ENCODE data around the gene TARS3. TPM values are rescaled to one million over a fixed set of nuclear protein-coding genes. Genes with fewer than 3 reads are reported as not detected.
"Not testable (repeated sequence)": the region's sequence is repeated elsewhere in the genome, so short reads cannot be mapped to it uniquely, and the experiment has no call there.

TARS3 gene
- 10 to 100 TPM; 21.3 to 32.8 (median 25.3) TPM for total RNA-seq

GRCh38 chr15:101723874-101724674, at the start of gene TARS3:
TARS3 (minus strand) TSS chr15:101724473; CDS start chr15:101724387, 86 bp downstream.
- DNase-seq (ENCODE audit: low spot score in 2 of 2) = peak; percentile 89 to 94
- intact Hi-C loops (cut with DNase I; ENCODE audit: low total_unique reads) = no loop called here
- Histone ChIP-seq H3K27me3 (no peaks in the 10 kb centered on the region), H3K27ac (peak within 1 kb of the TSS; percentile 90 to 92), H3K36me3 (no peaks in the 10 kb centered on the region), H3K9me3 (no peaks in the 10 kb centered on the region), H3K4me3 (peak within 1 kb of the TSS; percentile 86 to 96 (median 91)), H3K4me1 (peaks cover 0 to 7% of the 10 kb centered on the region in 2 donors)
- TF ChIP-seq POLR2AphosphoS5 (IDR thresholded peaks at IDR 0.05) = peak; percentile 53 to 90 (median 77)
- peak in 1 of 3 donors; percentile 21 for TF ChIP-seq CTCF (IDR thresholded peaks at IDR 0.05)
- TF ChIP-seq POLR2A (IDR thresholded peaks at IDR 0.05) = peak; percentile 27

- Histone ChIP-seq H3K27me3 (no peaks in the 10 kb centered on the region), H3K27ac (no peak overlapping the region), H3K9me3 (no peaks in the 10 kb centered on the region), H3K36me3 (no peaks in the 10 kb centered on the region), H3K4me3 (no peak overlapping the region), H3K4me1 (no peaks in the 10 kb centered on the region)
- TF ChIP-seq POLR2AphosphoS5 (IDR thresholded peaks at IDR 0.05) = no peak
- no peak for TF ChIP-seq POLR2A (IDR thresholded peaks at IDR 0.05)
- TF ChIP-seq CTCF (IDR thresholded peaks at IDR 0.05) = no peak
- no peak for DNase-seq (ENCODE audit: low spot score in 2 of 2)
- intact Hi-C loops (cut with DNase I; ENCODE audit: low total_unique reads) = no loop called here
Observed at GRCh38 chr15:101773496-101774100, 49.3 kb upstream of the TARS3 start.

- Histone ChIP-seq H3K27ac (no peak overlapping the region), H3K9me3 (no peaks in the 10 kb centered on the region), H3K4me3 (no peak overlapping the region), H3K27me3 (no peaks in the 10 kb centered on the region), H3K4me1 (no peaks in the 10 kb centered on the region), H3K36me3 (no peaks in the 10 kb centered on the region)
- no peak for TF ChIP-seq CTCF (IDR thresholded peaks at IDR 0.05)
- TF ChIP-seq POLR2A (IDR thresholded peaks at IDR 0.05) = no peak
- TF ChIP-seq POLR2AphosphoS5 (IDR thresholded peaks at IDR 0.05) = no peak
- intact Hi-C loops (cut with DNase I; ENCODE audit: low total_unique reads) = no loop called here
- DNase-seq (ENCODE audit: low spot score in 2 of 2) = no peak
Observed at GRCh38 chr15:101772921-101773320, 48.6 kb upstream of the TARS3 start.

GRCh38 chr15:101767083-101767640, 42.9 kb upstream of the TARS3 start:
- H3K4me3 ChIP-seq; DNase-seq (ENCODE audit: low spot score in 2 of 2); H3K27ac ChIP-seq; intact Hi-C loops (cut with DNase I; ENCODE audit: low total_unique reads); H3K4me1 ChIP-seq; H3K9me3 ChIP-seq; H3K36me3 ChIP-seq; H3K27me3 ChIP-seq: not testable (repeated sequence)

GRCh38 chr15:101765772-101766456, 41.6 kb upstream of the TARS3 start:
- intact Hi-C loops (cut with DNase I; ENCODE audit: low total_unique reads) = no loop called here
- TF ChIP-seq CTCF (IDR thresholded peaks at IDR 0.05) (no peak), POLR2A (IDR thresholded peaks at IDR 0.05) (no peak), POLR2AphosphoS5 (IDR thresholded peaks at IDR 0.05) (no peak)
- H3K4me3 ChIP-seq = no peak overlapping the region
- H3K36me3 ChIP-seq = no peaks in the 10 kb centered on the region
- no peak overlapping the region for H3K27ac ChIP-seq
- H3K4me1 ChIP-seq = no peaks in the 10 kb centered on the region
- no peaks in the 10 kb centered on the region for H3K27me3 ChIP-seq
- H3K9me3 ChIP-seq = no peaks in the 10 kb centered on the region
- DNase-seq (ENCODE audit: low spot score in 2 of 2) = no peak

GRCh38 chr15:101765340-101765671, 41.0 kb upstream of the TARS3 start:
- H3K4me3 ChIP-seq; H3K27me3 ChIP-seq; H3K36me3 ChIP-seq; H3K27ac ChIP-seq; intact Hi-C loops (cut with DNase I; ENCODE audit: low total_unique reads); H3K4me1 ChIP-seq; H3K9me3 ChIP-seq; DNase-seq (ENCODE audit: low spot score in 2 of 2): not testable (repeated sequence)

- H3K27ac ChIP-seq; H3K27me3 ChIP-seq; H3K4me3 ChIP-seq; DNase-seq (ENCODE audit: low spot score in 2 of 2); intact Hi-C loops (cut with DNase I; ENCODE audit: low total_unique reads); H3K9me3 ChIP-seq; H3K36me3 ChIP-seq; H3K4me1 ChIP-seq: not testable (repeated sequence)
Observed at GRCh38 chr15:101764669-101765339, 40.5 kb upstream of the TARS3 start.

GRCh38 chr15:101746716-101747082, 22.4 kb upstream of the TARS3 start:
- H3K36me3 ChIP-seq; H3K9me3 ChIP-seq; H3K4me1 ChIP-seq; H3K27ac ChIP-seq; H3K27me3 ChIP-seq; DNase-seq (ENCODE audit: low spot score in 2 of 2); intact Hi-C loops (cut with DNase I; ENCODE audit: low total_unique reads): not testable (repeated sequence)
- peak overlapping the region in 1 of 3 donors; percentile 49 for H3K4me3 ChIP-seq
